Mesodermal cell (in vitro differentiated cells): Measurements from ENCODE around the gene MYBPC3.
A peak's percentile ranks its signal among the peaks of the same experiment; 100 is the strongest.

ENCODE experiments used
- H3K27ac ChIP-seq: 2 replicates; pipeline ENCODE4 v1.7.0; 2013; ENCODE audit warnings: mild to moderate bottlenecking, low read depth, low read length, moderate library complexity; ENCODE audit not compliant: severe bottlenecking
- H3K36me3 ChIP-seq: 2 replicates; pipeline ENCODE4 v1.7.1; 2013; ENCODE audit warnings: mild to moderate bottlenecking, low read length, moderate library complexity; ENCODE audit not compliant: control insufficient read depth, insufficient read depth
- H3K4me1 ChIP-seq: one replicate; pipeline ENCODE4 v1.7.1; 2013; ENCODE audit warnings: mild to moderate bottlenecking, low read length; ENCODE audit not compliant: insufficient read depth, control insufficient read depth, poor library complexity, severe bottlenecking
- H3K4me3 ChIP-seq: 2 replicates; pipeline ENCODE4 v1.7.0; 2013; ENCODE audit warnings: low read length, control low read depth, mild to moderate bottlenecking; ENCODE audit not compliant: insufficient read depth, poor library complexity, severe bottlenecking; ENCODE audit errors: extremely low read depth
- H3K9me3 ChIP-seq: 2 replicates; pipeline ENCODE4 v1.7.1; 2013; ENCODE audit warnings: mild to moderate bottlenecking, low read length, moderate library complexity; ENCODE audit not compliant: control insufficient read depth
- WGBS, 2 experiments: methylation state at CpG; one replicate each; pipeline ENCODE4 v1.1.5; 2013; ENCODE audit warnings: missing lambda C conversion rate in 2 of 2; ENCODE audit not compliant: insufficient coverage in 2 of 2; 5-methylcytosine and 5-hydroxymethylcytosine counted together

MYBPC3 gene

DNA sequence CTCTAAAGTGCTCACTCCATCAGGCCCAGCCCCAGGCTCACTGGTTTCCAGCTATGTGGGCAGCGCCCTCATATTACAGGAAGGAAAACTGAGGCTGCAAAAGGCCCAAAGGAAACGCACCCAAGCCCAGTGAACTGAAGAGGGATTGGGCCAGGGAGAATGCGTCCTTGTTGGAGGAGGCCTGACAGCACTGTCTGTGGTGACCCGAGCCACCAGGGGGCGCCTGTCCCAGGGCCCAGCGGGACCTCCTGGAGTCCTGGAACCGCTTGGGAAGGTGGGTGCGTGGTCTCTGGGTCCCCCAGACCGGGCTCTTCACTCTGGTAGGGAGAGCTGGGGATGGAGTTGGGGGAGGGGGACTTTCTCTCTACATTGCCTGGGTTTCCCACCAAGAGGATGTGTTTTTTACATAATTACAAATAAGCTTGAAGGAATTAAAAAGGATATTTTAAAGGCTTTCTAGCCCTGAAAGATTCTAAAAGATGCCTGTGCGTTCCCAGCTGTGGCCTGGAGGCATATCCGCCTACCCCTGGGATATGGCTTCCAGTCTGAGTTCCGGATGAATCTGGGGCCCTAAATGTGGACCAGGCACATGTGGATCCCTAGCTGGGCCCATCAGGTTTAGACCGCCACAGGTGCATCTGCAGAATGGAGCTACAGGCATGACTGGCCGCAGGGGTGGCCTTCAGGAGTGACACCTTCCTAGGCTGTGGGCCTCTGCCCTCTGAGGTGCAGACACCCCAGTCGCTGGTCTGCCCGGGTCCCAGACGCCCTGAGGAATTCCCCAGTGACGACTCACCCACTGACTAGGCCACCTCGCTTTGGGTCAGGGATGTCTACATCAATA lies 21.6 kb upstream of the MYBPC3 start:
- H3K4me1 ChIP-seq, result peaks cover 9% of the 10 kb centered on the region
- H3K4me3 ChIP-seq, result no peak overlapping the region
- no peaks in the 10 kb centered on the region for H3K9me3 ChIP-seq
- H3K27ac ChIP-seq, result peak overlapping the region; percentile 45
- WGBS, 2 experiments, result 63 to 73% methylated on average over 13 to 15 of the region's 19 CpGs
- no peaks in the 10 kb centered on the region for H3K36me3 ChIP-seq

GRCh38 chr11:47372422-47372821 lies 19.9 kb upstream of the MYBPC3 start:
- H3K4me1 ChIP-seq, result peaks cover 9% of the 10 kb centered on the region
- no peaks in the 10 kb centered on the region for H3K9me3 ChIP-seq
- no peaks in the 10 kb centered on the region for H3K36me3 ChIP-seq
- H3K4me3 ChIP-seq, result no peak overlapping the region
- 78 to 100% methylated on average over 4 to 7 of the region's 7 CpGs for WGBS, 2 experiments
- H3K27ac ChIP-seq, result no peak overlapping the region

GRCh38 chr11:47369676-47370075 lies 17.2 kb upstream of the MYBPC3 start:
- Histone ChIP-seq H3K36me3 (no peaks in the 10 kb centered on the region), H3K4me3 (no peak overlapping the region), H3K9me3 (no peaks in the 10 kb centered on the region), H3K4me1 (peaks cover 7% of the 10 kb centered on the region), H3K27ac (no peak overlapping the region)
- 73 to 100% methylated on average over 1 of the region's 3 CpGs for WGBS, 2 experiments

- WGBS, 2 experiments, result 100% methylated on average over 1 of the region's 1 CpG; no CpG with 5 or more reads in 1 of the 2 experiments
- H3K4me3 ChIP-seq, result no peak overlapping the region
- H3K9me3 ChIP-seq, result no peaks in the 10 kb centered on the region
- H3K4me1 ChIP-seq, result no peaks in the 10 kb centered on the region
- no peaks in the 10 kb centered on the region for H3K36me3 ChIP-seq
- H3K27ac ChIP-seq, result no peak overlapping the region
Observed at GRCh38 chr11:47366020-47366490, 13.6 kb upstream of the MYBPC3 start.

- no peak overlapping the region for H3K4me3 ChIP-seq
- WGBS, 2 experiments, result 90 to 97% methylated on average over 13 of the region's 13 CpGs
- no peaks in the 10 kb centered on the region for H3K36me3 ChIP-seq
- H3K4me1 ChIP-seq, result no peaks in the 10 kb centered on the region
- no peaks in the 10 kb centered on the region for H3K9me3 ChIP-seq
- no peak overlapping the region for H3K27ac ChIP-seq
Observed at GRCh38 chr11:47361419-47361818, 8.9 kb upstream of the MYBPC3 start.

DNA sequence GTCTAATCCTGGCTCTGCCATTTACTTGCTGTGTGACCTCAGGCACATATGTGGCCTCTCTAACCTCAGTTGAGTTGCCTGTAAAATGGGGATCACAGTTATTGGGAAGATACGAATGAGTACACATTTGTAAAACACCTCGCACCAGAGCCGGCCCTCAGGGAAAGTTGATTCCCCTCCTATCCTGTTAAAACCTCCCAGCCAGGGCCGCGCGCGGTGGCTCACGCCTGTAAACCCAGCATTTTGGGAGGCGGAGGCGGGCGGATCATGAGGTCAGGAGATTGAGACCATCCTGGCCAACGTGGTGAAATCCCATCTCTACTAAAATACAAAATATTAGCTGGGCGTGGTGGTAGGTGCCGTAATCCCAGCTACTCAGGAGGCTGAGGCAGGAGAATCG lies 7.8 kb upstream of the MYBPC3 start:
- 97 to 98% methylated on average over 8 to 13 of the region's 15 CpGs for WGBS, 2 experiments
- H3K36me3 ChIP-seq, result no peaks in the 10 kb centered on the region

GRCh38 chr11:47359586-47359985 lies 7.1 kb upstream of the MYBPC3 start:
- WGBS, 2 experiments, result 89 to 94% methylated on average over 17 of the region's 17 CpGs
- no peaks in the 10 kb centered on the region for H3K9me3 ChIP-seq
- no peaks in the 10 kb centered on the region for H3K36me3 ChIP-seq
- no peak overlapping the region for H3K27ac ChIP-seq
- no peaks in the 10 kb centered on the region for H3K4me1 ChIP-seq
- no peak overlapping the region for H3K4me3 ChIP-seq

More for the DNA sequence above, 7.8 kb upstream of the MYBPC3 start:
- Histone ChIP-seq H3K4me1 (no peaks in the 10 kb centered on the region), H3K9me3 (no peaks in the 10 kb centered on the region), H3K27ac (no peak overlapping the region), H3K4me3 (no peak overlapping the region)

DNA sequence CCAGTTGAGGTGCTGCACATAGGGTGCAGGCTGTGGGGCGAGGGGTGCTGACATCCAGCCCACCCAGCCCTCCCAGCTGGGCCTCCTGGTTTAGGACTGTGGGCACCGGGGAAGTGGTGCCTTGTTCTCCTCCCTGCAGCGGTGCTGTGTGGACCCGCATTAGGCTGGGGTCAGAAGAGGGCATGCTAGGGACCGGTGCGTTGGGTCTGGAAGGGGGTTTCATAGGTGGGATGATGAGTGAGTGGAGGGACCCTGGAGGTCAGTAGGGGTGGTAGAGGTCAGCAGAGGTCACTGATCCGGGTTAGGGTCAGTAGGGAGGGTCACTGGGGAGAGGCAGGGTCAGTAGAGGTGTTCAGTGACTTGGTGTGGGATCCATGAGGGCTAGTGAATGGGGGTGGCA lies 6.7 kb upstream of the MYBPC3 start:
- Histone ChIP-seq H3K9me3 (no peaks in the 10 kb centered on the region), H3K36me3 (no peaks in the 10 kb centered on the region), H3K27ac (no peak overlapping the region), H3K4me3 (no peak overlapping the region), H3K4me1 (no peaks in the 10 kb centered on the region)
- 89 to 98% methylated on average over 6 of the region's 7 CpGs for WGBS, 2 experiments

DNA sequence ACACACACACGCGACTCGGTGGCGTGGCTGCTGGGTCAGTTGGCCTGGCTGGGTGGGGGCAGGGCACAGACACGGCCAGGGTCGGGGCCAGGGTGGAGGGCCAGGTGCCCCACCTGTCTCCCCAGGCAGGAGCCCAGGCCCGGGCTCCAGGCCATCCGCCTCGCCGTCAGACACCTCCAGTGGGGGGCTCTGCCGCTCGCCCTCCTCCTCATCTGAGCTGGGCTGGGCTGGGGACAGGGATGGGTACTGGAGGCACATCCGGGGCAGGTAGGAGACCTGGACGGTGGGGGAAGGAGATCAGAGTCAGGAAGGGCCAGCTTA lies 6.2 kb upstream of the MYBPC3 start:
- 88 to 95% methylated on average over 10 to 14 of the region's 14 CpGs for WGBS, 2 experiments
- H3K36me3 ChIP-seq, result no peaks in the 10 kb centered on the region
- H3K4me1 ChIP-seq, result no peaks in the 10 kb centered on the region
- H3K27ac ChIP-seq, result no peak overlapping the region
- no peaks in the 10 kb centered on the region for H3K9me3 ChIP-seq
- no peak overlapping the region for H3K4me3 ChIP-seq

- Histone ChIP-seq H3K4me1 (no peaks in the 10 kb centered on the region), H3K4me3 (no peak overlapping the region), H3K9me3 (no peaks in the 10 kb centered on the region), H3K27ac (no peak overlapping the region), H3K36me3 (no peaks in the 10 kb centered on the region)
- 90 to 94% methylated on average over 5 of the region's 6 CpGs for WGBS, 2 experiments
Observed at GRCh38 chr11:47357985-47358730, 5.7 kb upstream of the MYBPC3 start.

GRCh38 chr11:47356998-47357329 lies 4.5 kb upstream of the MYBPC3 start:
- no peaks in the 10 kb centered on the region for H3K36me3 ChIP-seq
- H3K4me3 ChIP-seq, result no peak overlapping the region
- no peak overlapping the region for H3K27ac ChIP-seq
- H3K4me1 ChIP-seq, result no peaks in the 10 kb centered on the region
- WGBS, 2 experiments, result 70 to 83% methylated on average over 1 of the region's 1 CpG
- no peaks in the 10 kb centered on the region for H3K9me3 ChIP-seq
